HG03135 (cell line): ENCODE data around the gene DGKZ.
"Not testable (repeated sequence)": the region's sequence is repeated elsewhere in the genome, so short reads cannot be mapped to it uniquely, and the experiment has no call there.

Experiments
- ATAC-seq: cut with Tn5 transposase; IDR thresholded peaks from one replicate; pipeline ENCODE4 v1.9.1; 2021; ENCODE audit warnings: mild to moderate bottlenecking, moderate library complexity; ENCODE audit not compliant: unreplicated experiment

The DGKZ gene

DNA sequence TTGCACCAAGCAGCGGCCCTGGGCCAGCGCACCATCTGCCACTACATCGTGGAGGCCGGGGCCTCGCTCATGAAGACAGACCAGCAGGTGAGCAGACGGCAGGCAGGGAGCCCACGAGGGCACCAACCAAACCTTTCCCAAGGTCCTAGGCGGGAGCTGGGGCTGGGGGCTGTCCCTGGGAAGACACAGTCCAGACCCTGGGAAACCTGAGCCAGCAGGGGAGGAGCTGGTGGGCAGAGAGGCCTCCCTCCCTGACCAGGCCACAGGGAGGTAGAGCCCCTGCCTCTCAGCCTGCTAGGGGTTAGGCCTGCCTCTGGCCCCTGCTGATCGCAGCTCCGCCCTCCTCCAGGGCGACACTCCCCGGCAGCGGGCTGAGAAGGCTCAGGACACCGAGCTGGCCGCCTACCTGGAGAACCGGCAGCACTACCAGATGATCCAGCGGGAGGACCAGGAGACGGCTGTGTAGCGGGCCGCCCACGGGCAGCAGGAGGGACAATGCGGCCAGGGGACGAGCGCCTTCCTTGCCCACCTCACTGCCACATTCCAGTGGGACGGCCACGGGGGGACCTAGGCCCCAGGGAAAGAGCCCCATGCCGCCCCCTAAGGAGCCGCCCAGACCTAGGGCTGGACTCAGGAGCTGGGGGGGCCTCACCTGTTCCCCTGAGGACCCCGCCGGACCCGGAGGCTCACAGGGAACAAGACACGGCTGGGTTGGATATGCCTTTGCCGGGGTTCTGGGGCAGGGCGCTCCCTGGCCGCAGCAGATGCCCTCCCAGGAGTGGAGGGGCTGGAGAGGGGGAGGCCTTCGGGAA lies 32.4 kb downstream of the DGKZ start:
- not testable (repeated sequence) for ATAC-seq

DNA sequence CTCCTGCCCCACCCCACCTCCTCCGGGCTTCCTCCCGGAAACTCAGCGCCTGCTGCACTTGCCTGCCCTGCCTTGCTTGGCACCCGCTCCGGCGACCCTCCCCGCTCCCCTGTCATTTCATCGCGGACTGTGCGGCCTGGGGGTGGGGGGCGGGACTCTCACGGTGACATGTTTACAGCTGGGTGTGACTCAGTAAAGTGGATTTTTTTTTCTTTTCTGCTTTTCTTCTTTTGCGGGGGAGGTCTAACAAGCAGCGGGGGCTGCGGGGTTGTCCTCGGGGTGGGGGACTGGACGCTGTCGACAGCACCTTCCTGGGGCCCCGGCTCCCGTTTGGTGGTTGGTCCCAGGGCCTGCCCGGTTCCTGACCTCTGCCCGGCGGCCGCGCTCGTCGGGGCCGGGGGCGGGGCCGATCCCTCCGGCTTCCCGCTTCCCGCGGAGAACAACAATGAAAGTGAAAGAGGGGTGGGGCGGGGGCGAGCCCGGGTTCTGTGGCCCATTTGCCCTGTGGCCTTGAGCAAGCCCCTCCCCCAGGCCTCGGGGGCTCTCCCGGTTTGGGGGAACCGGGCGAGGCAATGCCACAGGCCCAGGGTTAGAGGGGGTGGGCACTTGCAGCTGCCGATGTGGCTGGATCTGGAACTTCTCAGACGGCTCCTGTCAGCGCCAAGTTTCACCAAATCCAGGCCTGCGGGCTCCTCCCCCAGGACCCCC lies 33.2 kb downstream of the DGKZ start:
- no peak for ATAC-seq

DNA sequence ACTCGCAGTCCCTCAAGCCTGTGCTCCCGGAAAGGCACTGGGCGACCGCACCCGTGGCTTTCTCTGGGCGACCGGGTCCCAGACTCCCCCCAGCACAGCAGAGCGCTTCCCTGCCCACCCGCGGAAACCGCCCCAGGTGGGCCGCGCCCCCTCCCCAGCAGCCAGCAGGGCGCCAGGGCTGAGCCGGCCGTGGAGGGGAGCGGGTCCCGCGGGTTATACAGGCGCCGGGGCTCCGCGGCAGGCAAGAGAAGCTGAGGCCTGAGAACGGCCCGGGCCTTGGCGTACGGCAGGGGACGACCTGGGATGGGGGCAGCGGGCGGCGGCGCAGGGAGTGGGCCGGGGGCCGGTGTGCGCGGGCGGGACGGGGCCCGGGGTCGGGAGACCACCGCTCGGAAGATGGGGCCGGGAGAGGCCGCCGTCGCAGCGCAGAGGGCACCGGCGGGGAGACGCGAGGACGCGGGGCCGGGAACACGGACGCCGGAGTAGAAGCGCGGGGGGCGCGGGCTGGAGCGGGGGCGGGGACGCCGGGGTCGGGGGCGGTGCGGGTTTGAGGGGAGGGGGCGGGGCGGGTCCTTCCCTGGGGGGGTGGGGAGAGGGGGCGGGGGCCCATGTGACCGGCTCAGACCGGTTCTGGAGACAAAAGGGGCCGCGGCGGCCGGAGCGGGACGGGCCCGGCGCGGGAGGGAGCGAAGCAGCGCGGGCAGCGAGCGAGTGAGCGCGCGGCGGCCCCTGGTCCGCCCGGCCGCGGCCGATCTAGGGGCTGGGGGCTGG lies 34.0 kb downstream of the DGKZ start, which contains the start of gene MDK:
TSS of gene MDK (plus strand) at position 622 of the 771 bp plus-strand sequence. CDS start 389 bp downstream, outside the sequence.
- no peak for ATAC-seq

DNA sequence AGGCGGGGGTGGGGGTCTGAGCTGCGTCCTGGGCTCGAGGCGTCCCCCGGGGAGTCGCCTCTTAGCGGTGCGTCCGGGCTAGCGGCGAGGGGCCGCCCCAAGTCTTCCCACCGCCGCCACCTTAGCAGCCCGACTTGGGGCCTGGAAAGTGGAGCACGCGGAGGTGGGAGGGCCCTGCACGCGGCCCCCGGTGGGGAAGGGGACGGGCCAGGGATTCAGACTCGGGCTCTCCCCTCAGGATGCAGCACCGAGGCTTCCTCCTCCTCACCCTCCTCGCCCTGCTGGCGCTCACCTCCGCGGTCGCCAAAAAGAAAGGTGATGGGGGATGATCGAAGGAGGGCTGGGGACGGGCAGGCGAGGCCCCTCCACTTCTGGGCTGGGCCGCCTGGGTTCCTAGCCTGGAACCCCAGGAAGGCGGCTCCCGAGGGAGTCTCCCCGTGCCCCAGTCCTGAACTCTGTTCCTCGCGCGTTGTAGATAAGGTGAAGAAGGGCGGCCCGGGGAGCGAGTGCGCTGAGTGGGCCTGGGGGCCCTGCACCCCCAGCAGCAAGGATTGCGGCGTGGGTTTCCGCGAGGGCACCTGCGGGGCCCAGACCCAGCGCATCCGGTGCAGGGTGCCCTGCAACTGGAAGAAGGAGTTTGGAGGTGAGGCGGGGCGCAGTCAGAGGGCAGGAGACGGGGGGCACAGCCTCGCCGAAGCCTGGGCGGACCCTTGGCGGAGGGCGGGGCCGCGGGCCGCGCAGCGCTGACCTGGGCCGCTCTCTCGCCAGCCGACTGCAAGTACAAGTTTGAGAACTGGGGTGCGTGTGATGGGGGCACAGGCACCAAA lies 34.8 kb downstream of the DGKZ start:
- ATAC-seq = no peak

DNA sequence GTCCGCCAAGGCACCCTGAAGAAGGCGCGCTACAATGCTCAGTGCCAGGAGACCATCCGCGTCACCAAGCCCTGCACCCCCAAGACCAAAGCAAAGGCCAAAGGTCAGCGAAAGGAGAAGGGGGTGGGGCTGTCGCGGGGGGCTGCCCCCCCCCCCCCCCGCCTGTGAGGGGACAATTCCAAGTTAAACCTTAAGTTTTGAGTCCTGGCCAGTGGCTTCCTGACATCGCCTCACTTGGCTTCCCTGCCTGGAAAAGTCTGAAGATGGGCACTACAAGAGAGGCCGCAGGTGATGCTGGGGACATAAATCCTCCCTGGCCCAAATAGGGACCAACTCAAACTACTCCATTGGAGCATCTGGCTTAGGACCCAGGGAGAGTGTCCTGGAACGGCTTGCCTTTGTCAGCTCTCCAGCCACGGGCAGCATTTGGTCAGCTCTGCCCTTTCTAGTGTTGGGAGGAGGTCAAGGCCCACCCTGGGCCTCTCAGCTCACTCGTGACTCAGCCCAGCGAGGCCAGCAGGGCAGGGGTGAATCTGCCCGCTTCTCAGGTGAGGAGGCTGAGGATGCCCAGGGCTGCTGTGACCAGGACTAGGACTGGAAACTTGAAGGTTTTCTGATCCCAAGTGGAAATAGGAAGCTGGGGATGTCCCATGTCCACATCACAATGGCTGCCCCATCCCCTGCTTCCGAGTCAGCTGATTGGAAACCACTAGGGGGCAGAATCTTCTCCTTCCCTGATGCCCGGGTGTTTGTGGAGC lies 35.6 kb downstream of the DGKZ start:
- ATAC-seq = no peak

DNA sequence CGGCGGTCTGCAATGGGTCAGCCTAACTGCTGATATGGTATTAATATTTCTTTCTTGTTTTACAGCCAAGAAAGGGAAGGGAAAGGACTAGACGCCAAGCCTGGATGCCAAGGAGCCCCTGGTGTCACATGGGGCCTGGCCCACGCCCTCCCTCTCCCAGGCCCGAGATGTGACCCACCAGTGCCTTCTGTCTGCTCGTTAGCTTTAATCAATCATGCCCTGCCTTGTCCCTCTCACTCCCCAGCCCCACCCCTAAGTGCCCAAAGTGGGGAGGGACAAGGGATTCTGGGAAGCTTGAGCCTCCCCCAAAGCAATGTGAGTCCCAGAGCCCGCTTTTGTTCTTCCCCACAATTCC lies 36.1 kb downstream of the DGKZ start:
- no peak for ATAC-seq

DNA sequence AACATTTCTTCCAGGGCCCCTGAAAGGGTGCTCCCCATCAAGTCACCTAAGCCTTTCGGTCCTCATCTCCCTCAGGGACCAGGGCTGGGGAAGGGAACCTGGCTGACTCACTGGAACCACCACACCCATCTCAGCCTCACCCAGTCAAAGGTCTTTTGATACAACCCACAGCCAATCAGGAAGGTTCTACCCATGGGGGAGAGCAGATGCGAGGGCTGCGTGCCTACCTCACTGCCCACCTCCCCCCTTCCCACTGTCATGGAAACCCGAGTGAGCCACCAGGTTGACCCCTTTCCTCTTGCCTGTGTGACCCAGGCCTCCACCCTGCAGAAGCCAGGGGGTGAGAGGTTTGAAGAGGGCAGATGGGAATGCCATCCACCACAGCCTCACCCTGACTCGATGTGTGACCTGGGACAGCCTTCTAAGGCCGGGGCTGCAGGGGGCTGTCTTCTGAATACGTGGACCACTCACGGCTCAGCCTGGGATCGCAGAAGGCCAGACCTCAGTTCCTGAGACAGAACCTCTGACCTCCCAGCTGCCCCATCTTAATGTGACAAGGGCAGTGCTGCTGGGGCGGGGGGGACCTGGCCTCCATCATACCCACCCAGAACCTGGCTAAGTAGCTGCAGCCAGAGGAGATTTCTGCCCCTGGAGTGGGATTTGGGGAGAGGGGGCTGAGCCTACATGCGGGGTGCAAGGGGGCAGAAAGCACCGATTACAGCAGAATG lies 36.9 kb downstream of the DGKZ start:
- no peak for ATAC-seq

DNA sequence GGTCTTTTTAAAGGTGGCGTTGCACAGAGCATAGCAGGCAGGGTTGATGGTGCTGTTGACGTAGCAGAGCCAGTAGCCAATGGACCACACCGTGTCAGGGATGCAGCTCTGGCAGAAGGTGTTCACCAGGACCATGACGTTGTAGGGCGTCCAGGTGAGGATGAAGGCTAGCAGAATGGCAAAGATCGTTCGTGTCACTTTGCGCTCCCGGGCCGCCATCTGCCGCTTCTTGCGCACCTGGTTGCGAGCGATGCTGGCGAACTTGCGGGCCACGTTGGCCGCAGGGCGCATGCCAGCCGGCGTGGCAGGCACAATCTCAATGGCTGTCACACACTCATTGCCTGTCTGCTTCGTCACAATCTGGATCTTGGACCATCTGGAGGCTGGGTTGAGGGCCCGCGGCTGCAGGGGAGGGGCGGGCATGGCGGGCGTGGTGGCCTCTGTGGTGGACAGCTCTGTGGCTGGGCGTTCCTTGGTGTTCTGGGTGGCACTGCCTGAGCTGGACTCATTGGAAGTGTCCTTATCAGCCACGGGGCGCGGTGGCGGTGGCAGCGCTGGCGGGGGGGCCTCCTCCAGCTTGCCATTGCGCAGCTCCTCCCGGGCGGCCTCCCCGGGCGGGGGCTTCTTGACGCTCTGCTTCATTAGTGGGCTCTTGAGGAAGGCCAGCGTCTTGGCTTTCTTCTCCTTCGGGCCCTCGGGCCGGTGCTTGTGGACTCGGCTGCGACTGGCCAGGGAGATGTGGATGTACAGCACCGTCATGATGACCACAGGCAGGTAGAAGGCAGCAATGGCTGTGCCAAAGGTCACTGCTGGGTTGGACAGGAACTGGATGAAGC lies 38.1 kb downstream of the DGKZ start:
- ATAC-seq = no peak

DNA sequence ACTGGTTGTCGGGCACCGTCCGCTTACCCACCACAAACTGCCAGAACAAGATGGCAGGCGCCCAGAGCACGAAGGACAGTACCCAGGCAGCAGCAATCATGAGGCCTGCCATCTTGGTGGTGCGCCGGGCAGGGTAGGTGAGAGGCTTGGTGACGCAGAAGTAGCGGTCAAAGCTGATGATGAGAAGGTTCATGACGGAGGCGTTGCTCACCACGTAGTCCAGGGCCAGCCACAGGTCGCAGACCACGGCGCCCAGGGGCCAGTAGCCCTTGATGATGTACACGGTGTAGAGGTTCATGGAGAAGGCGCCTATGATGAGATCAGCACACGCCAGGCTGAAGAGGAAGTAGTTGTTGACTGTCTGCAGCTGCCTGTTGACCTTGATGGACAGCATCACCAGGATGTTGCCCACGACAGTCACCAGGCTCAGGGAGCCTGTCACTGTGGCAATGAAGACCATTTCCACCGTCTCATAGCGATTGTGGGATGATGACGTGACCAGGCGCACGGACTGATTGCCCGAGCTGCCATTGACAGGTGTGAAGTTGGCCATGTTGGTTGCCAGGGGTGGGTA lies 38.8 kb downstream of the DGKZ start:
- no peak for ATAC-seq

DNA sequence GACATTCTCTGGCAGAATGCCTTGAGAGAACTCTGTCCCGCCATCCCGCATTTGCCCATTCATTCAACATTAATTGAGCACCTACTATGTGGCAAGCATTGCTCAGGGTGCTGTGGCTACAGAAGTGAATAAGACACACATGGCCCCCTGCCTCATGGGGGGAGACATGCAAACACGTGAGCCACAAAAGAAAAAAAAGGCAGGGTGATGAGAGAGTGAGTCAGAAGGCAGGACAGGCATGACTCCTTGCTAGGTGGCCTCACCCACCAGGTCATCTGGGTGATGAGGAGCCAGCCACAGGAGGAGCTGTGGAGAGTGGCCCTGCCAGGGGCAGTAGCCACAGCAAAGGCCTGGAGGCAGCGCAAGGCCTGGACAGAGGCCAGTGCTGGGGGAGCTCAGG lies 39.4 kb downstream of the DGKZ start:
- ATAC-seq = no peak

DNA sequence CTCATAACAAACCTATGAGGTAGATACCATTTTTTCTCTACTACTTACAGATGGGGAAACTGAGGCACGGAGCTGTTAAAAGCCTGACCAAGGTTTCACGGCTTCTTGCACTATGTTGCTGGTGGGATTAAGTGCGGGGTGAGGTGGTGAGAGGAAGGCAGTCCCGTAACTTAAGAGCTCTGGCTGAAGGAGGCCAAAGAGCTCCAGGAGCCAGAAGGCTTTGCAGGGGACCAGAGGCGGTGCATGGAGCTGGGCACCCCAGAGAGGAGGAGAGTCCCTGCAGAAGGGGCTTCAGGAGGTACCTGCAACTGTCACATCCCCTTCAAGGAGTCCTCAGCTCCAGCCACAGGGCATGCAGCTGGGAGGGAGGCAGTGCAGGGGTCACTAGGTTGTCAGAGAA lies 40.2 kb downstream of the DGKZ start:
- no peak for ATAC-seq

DNA sequence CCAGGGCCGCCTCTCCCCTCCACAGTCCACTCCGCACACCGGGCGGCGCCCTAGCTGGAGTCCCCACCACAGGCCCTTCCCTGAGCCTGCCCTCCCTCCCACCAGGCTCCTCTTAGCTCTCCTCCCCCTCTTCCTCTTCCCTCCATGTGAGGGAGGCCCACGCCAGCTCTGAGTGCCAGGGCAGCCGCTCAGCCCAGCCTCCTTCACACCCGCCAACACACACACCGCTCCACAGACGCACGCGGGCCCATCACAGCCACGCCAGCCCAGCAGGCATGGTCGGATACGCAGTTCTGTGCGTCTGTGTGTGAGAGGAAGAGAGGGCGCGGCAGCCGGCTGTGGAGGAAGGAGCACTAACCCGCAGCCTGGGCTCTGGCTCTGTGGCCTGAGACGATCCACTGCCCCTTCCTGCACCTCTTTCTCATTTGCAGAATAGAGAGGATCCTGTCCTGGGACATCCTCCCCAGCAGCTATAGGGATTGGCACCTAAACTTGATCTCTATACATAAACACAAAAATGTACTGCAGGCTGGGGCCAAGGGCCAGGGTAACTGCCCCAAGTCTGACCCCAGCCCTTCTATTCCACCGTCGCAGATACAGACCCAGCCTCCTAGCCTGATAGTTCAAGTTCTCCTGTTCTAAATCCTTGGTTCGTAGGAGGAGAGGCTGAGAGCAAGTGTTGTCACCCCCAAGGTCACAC lies 40.8 kb downstream of the DGKZ start:
- no peak for ATAC-seq

DNA sequence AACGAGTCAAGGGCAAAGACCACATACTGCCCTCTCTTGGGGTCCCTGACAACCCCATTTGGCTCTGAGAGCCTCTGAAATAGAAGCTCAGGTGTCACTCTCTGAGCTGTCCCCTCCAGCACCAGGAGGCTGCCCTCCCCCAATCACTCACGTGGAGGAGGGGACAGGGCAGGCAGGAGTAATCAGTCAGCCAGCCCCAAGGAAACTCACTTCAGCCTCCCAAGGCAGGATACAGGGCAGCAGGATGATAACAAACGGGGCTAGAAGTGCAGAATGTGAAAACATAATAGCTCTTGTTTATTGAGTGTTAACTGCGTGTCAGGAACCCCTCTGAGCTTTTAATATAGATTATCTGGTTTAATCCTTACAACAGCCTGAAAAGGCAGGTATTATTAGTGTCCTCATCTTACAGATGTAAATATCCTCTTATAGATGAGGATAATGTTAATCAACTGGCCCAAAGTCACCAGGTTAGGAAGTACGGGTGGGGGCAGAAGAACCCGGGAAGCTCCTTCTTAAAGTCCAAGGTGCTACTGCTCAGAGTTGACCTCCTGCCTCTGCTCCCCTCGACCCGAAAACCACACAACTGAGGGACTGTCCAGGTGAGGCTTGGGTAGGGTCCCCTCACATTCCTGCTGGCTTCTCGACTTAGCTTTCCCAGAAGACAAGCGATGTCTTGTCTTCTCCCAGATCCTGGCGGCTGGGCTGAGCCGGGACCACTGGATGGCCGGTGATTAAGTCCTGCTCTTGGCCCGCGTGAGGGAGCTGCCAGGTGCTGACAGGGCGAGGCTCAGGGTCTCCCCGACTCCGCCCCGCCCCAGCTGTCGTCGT lies 41.6 kb downstream of the DGKZ start:
- ATAC-seq = no peak

DNA sequence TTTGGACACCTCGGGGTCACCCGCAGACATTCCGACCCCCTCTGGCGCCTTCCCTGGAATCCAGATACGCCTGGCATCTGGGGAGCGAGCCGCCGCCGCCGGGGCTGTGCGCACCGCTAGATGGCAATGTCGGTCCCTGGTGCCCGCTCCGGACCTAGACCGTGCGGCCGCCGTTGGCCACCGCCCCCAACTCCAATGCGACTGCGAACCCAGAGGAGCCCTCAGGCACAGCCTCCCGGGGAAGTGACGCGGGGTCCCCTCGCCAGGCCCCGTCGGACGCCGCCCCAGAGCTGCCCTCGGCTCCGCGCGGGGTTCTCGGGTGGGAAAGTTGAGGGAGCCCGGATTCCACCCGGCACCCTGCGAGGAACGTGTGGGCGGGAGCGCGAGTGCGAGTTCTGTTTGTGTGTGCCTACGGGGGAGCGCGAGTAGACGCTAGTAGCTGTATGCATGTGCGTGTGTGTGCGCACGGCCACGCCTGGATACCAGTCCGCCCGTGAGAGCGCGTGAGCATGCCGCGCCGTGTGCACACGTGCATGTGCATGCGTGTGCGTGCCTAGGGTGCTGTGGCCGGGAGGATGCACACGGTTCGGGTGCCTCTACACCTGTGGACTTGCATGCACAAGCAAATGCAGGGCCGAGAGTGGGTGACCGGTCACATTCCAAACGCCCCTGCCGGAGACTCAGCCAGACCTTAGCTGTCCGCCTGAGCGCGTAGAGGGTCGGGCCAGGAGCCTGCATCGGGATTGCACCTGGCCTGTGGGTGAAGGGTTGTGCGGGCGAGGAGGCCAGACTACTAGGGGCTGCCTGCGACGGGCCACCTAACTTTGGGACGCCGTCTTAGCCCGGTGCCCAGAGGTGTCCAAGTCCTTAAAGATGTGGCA lies 42.4 kb downstream of the DGKZ start:
- ATAC-seq = no peak

DNA sequence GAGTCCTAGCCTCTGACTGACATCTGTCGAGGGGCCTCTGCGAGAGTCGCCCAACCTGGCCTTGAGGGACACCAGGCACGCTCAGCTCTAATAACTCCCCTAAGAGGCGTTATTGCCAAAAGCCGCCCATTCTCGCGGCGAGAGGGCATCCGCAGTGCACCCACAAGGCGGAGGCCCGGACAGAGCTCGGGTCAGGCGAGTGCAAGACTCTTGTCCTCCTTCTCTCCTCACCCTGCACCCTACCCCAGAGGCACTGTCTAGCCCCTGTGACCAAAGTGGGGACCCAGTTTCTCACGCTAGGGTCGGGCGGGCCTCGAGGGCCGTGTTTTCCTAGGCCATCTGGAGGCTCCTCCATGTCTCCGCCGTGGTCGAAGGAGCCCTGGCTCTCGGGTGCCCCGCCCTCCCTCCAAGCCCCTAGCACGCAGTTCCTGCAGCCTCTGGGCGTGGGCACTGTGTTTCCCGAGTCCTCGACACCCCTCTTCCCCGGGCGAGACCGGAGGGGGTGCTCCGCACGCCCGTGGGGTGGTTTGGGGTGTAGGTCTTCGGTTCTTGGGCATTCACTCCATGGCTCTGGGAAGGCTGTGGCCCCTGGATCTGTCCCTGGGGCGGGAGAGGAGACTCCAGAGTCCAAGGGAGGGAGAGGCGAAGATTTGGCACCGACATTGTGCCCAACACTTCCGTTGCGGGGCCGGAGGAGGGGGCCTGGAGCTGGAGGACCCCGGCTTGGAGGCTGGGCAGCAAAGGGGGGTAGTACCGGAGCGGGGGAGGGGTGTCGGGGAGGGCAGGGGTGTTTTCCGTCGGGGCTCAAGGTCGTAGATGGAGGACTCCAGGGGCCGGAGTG lies 43.3 kb downstream of the DGKZ start:
- no peak for ATAC-seq
